ENCODE data around the gene PDIA5. TPM values are rescaled to one million over a fixed set of nuclear protein-coding genes. Genes with fewer than 3 reads are reported as not detected.

The PDIA5 gene
- total RNA-seq, 4 donors from 2014 or later, result 3.9 to 13.0 (median 12.0) TPM

DNA sequence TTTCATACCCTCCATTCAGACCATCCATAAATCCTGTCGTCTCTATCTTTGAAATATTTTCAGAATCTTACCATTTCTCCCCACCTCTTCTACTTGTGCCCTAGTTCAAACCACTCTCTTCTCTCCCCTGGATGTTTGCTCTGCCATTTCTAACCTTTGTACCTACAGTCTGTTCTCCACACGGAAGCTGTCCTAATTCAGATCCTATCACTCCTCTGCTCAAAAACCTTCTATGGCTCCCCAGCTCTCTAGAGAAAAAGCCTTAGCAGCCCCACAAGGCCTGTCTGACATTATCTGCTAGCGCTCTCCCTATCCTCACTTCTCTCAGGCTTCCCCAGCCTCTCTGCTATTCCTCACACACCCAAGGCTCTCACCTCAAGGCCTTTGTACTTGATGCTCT lies 34.8 kb upstream of the PDIA5 start:
- no peak overlapping the region for H3K4me3 ChIP-seq
- no peak overlapping the region for H3K27ac ChIP-seq
- TF ChIP-seq POLR2A (IDR thresholded peaks at IDR 0.05), result no peak
- TF ChIP-seq, protein P1, sequence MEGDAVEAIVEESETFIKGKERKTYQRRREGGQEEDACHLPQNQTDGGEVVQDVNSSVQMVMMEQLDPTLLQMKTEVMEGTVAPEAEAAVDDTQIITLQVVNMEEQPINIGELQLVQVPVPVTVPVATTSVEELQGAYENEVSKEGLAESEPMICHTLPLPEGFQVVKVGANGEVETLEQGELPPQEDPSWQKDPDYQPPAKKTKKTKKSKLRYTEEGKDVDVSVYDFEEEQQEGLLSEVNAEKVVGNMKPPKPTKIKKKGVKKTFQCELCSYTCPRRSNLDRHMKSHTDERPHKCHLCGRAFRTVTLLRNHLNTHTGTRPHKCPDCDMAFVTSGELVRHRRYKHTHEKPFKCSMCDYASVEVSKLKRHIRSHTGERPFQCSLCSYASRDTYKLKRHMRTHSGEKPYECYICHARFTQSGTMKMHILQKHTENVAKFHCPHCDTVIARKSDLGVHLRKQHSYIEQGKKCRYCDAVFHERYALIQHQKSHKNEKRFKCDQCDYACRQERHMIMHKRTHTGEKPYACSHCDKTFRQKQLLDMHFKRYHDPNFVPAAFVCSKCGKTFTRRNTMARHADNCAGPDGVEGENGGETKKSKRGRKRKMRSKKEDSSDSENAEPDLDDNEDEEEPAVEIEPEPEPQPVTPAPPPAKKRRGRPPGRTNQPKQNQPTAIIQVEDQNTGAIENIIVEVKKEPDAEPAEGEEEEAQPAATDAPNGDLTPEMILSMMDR (IDR thresholded peaks at IDR 0.05), result no peak
- WGBS, 2 donors, result 88 to 89% methylated on average over 3 of the region's 3 CpGs
- intact Hi-C loops (cut with DNase I), result no loop called here
- DNase-seq, result no peak
- H3K36me3 ChIP-seq, result no peaks in the 10 kb centered on the region
- peaks cover 6 to 72% (median 11%) of the 10 kb centered on the region in 4 donors for H3K27me3 ChIP-seq
- no peaks in the 10 kb centered on the region for H3K9me3 ChIP-seq
- peaks cover 5 to 23% (median 16%) of the 10 kb centered on the region in 3 donors for H3K4me1 ChIP-seq

DNA sequence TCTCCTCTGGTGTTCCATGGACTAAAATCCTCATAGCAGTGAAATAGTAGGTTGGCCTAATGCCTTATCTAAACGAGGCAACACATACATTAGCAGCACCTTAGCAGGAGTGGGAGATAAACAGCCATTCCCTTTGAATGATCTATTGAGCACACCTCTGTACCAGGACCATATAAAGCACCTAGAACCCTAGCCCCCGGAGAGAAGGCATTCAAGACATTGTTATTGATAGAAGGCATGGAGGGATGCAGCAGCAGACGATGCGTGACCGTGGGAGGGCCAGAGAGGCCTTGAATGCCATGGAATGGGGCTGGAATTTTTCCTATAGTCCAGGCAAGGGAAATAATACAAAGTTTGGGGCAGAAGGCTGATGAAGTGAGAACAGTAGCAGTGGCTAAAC lies 32.7 kb upstream of the PDIA5 start:
- Histone ChIP-seq H3K4me1 (peaks cover 0 to 8% (median 5%) of the 10 kb centered on the region in 3 donors), H3K4me3 (no peak overlapping the region), H3K9me3 (no peaks in the 10 kb centered on the region), H3K27me3 (peaks cover 0 to 59% (median 3%) of the 10 kb centered on the region in 4 donors), H3K27ac (no peak overlapping the region), H3K36me3 (no peaks in the 10 kb centered on the region)
- no peak for DNase-seq
- intact Hi-C loops (cut with DNase I), result no loop called here
- TF ChIP-seq, protein P1 (IDR thresholded peaks at IDR 0.05), result no peak
- TF ChIP-seq POLR2A (IDR thresholded peaks at IDR 0.05), result no peak
- 84 to 91% methylated on average over 5 of the region's 5 CpGs for WGBS, 2 donors

DNA sequence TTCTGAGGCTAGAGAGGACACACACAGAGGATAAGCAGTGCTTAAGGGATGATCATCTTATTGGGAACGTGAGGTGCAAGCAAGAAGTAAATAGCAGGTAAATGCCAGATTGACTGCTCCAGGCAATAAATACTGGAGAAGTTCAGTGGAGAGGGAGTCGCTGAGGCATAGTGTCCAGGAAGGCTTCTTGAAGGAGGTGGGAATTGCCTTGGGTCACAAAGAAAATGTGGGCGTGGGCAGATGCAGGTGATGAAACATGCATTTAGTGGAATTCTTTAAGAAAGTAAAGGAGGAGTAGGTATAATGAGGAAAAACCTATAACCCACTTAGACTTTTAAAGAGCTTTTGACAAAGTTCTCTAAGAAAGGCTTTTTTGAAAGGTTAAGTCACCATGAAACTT lies 31.8 kb upstream of the PDIA5 start:
- Histone ChIP-seq H3K27me3 (peaks cover 0 to 50% (median 0%) of the 10 kb centered on the region in 4 donors), H3K27ac (no peak overlapping the region), H3K4me1 (peaks cover 0 to 8% (median 5%) of the 10 kb centered on the region in 3 donors), H3K9me3 (no peaks in the 10 kb centered on the region), H3K4me3 (no peak overlapping the region), H3K36me3 (no peaks in the 10 kb centered on the region)
- intact Hi-C loops (cut with DNase I), result no loop called here
- no peak for DNase-seq
- no peak for TF ChIP-seq POLR2A (IDR thresholded peaks at IDR 0.05)
- TF ChIP-seq, protein P1 (IDR thresholded peaks at IDR 0.05), result no peak
- 46 to 58% methylated on average over 3 of the region's 3 CpGs for WGBS, 2 donors

DNA sequence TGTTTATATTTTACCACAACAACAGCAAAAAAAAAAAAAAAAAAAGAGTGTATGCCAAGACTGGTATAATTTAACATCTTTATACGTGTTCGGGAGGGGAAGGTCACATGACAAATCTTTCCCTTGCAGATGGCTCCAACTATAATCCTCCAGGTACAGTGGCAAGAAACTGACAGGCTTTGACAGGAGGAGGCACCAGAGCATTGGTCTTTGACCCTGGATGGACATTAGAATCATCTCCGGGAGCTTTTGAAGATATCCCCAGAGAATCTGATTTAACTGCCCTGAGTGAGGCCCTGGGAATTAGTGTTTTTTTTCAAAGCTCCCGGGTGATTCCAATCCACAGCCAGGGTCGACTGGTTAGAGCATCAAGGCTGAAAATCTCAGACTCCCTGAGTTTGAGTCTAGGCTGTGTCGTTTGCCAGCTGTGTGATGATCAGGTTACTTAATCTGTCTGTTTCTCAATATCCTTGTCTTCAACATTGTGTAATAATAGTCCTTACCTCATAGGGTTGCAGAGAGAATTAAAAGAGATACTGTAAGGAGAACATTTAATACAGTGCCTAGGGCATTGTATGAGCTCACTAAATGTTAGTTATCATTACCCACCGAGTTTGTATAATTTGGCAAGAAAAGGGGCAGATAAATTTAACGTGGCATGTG lies 30.3 kb upstream of the PDIA5 start:
- Histone ChIP-seq H3K27me3 (peaks cover 0 to 40% (median 0%) of the 10 kb centered on the region in 4 donors), H3K4me1 (peaks cover 0 to 8% (median 5%) of the 10 kb centered on the region in 3 donors), H3K36me3 (no peaks in the 10 kb centered on the region), H3K4me3 (no peak overlapping the region), H3K9me3 (no peaks in the 10 kb centered on the region), H3K27ac (no peak overlapping the region)
- intact Hi-C loops (cut with DNase I), result no loop called here
- TF ChIP-seq, protein P1 (IDR thresholded peaks at IDR 0.05), result no peak
- TF ChIP-seq POLR2A (IDR thresholded peaks at IDR 0.05), result no peak
- 29 to 30% methylated on average over 7 to 8 of the region's 8 CpGs for WGBS, 2 donors
- DNase-seq, result no peak

DNA sequence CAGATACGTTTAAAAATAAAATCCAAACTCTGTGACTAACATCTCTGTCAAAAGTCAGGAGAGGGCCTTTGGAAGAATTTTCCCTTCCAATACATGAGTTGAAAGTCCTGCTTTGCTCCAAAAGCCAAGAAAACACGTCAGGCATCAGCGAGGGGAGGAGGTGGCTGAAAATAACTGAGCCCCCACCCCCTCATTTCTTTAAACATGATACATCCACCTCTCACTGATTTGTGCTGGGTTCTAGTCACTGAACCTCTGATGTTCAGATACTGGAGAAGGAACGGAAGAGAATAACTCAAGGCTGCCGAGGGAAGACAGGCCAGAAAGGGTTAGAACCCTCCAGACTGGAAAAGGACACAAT lies 29.8 kb upstream of the PDIA5 start:
- Histone ChIP-seq H3K27me3 (peaks cover 0 to 35% (median 0%) of the 10 kb centered on the region in 4 donors), H3K36me3 (no peaks in the 10 kb centered on the region), H3K9me3 (no peaks in the 10 kb centered on the region), H3K4me1 (peaks cover 0 to 8% (median 5%) of the 10 kb centered on the region in 3 donors), H3K4me3 (no peak overlapping the region), H3K27ac (no peak overlapping the region)
- 43 to 46% methylated on average over 5 of the region's 5 CpGs for WGBS, 2 donors
- intact Hi-C loops (cut with DNase I), result no loop called here
- no peak for DNase-seq
- TF ChIP-seq, protein P1 (IDR thresholded peaks at IDR 0.05), result no peak
- no peak for TF ChIP-seq POLR2A (IDR thresholded peaks at IDR 0.05)

Measured in esophagus squamous epithelium (tissue), 5 donors.